NCI-H446 (cell line): Measurements from ENCODE around the gene U2SURP.
"Not testable (repeated sequence)": the region's sequence is repeated elsewhere in the genome, so short reads cannot be mapped to it uniquely, and the experiment has no call there.

Experiments used
- DNase-seq, 2 experiments: peaks; one replicate each; lab custom pipeline; 2025; lab: John Stamatoyannopoulos, UW

U2SURP gene

GRCh38 chr3:142976621-142977398 is 24.6 kb upstream of the U2SURP start:
- DNase-seq = peak; percentile 66 to 82

- DNase-seq = no peak
These were observed 24.0 kb upstream of the U2SURP start for GRCh38 chr3:142977399-142977728.

- no peak for DNase-seq
These were observed 20.3 kb upstream of the U2SURP start for GRCh38 chr3:142981108-142981507.

- no peak for DNase-seq
These were observed 19.2 kb upstream of the U2SURP start for GRCh38 chr3:142982038-142982773.

GRCh38 chr3:142983318-142983717 is 18.1 kb upstream of the U2SURP start:
- no peak for DNase-seq

- DNase-seq = no peak
These were observed 17.1 kb upstream of the U2SURP start for GRCh38 chr3:142984255-142984654.

GRCh38 chr3:142987080-142987700 is 14.2 kb upstream of the U2SURP start:
- peak; percentile 53 to 73 for DNase-seq

GRCh38 chr3:142987707-142988106 is 13.7 kb upstream of the U2SURP start:
- peak; percentile 43 to 92 for DNase-seq

- not testable (repeated sequence) for DNase-seq
These were observed 13.1 kb upstream of the U2SURP start for GRCh38 chr3:142988221-142988620.

- not testable (repeated sequence) for DNase-seq
These were observed 12.5 kb upstream of the U2SURP start for GRCh38 chr3:142988826-142989225.

GRCh38 chr3:142990721-142991120 is 10.6 kb upstream of the U2SURP start:
- DNase-seq = no peak

GRCh38 chr3:142992323-142992722 is 9.0 kb upstream of the U2SURP start:
- DNase-seq = no peak

GRCh38 chr3:142993958-142994442 is 7.4 kb upstream of the U2SURP start:
- DNase-seq = peak; percentile 56 to 88

- no peak for DNase-seq
These were observed 4.0 kb upstream of the U2SURP start for GRCh38 chr3:142997330-142997729.

GRCh38 chr3:142998439-142998838 is 2.9 kb upstream of the U2SURP start:
- DNase-seq = no peak

- no peak for DNase-seq
These were observed 1.5 kb upstream of the U2SURP start for GRCh38 chr3:142999881-143000280.

- no peak for DNase-seq
These were observed 842 bp upstream of the U2SURP start for GRCh38 chr3:143000528-143000927.

- no peak for DNase-seq
These were observed 369 bp upstream of the U2SURP start for GRCh38 chr3:143001034-143001368.

GRCh38 chr3:143002083-143002712 is 828 bp downstream of the U2SURP start:
- no peak for DNase-seq

GRCh38 chr3:143002727-143003126 is 1.4 kb downstream of the U2SURP start:
- DNase-seq = no peak

GRCh38 chr3:143004823-143005222 is 3.5 kb downstream of the U2SURP start:
- DNase-seq = no peak

GRCh38 chr3:143010024-143010423 is 8.7 kb downstream of the U2SURP start:
- no peak for DNase-seq

GRCh38 chr3:143011705-143012104 is 10.3 kb downstream of the U2SURP start:
- DNase-seq = no peak
